Neural progenitor cell (in vitro differentiated cells): ENCODE data around the gene BNIP3. TPM values are rescaled to one million over a fixed set of nuclear protein-coding genes. Genes with fewer than 3 reads are reported as not detected.

Source experiments
- DNase-seq: peaks from one replicate; pipeline ENCODE4 v3.0.0-alpha.2; 2016; ENCODE audit warnings: low spot score
- H2AFZ ChIP-seq: fragments of 200-600 bp; sonication (generic); replicated peaks from 2 replicates; pipeline ENCODE4 v1.6.1; 2016; ENCODE audit warnings: antibody characterized with exemption
- H3F3A ChIP-seq: fragments of 200-600 bp; sonication (generic); 2 replicates; pipeline ENCODE4 v1.6.1; 2016; ENCODE audit warnings: antibody characterized with exemption, low read depth
- H3K27ac ChIP-seq: fragments of 200-600 bp; sonication (generic); 2 replicates; pipeline ENCODE4 v1.5.1; 2016; ENCODE audit warnings: mild to moderate bottlenecking
- H3K27me3 ChIP-seq: fragments of 200-600 bp; sonication (generic); 2 replicates; pipeline ENCODE4 v1.6.1; 2016; ENCODE audit warnings: mild to moderate bottlenecking, moderate library complexity
- H3K36me3 ChIP-seq: fragments of 200-600 bp; sonication (generic); 2 replicates; pipeline ENCODE4 v1.5.1; 2016
- H3K4me1 ChIP-seq: fragments of 200-600 bp; sonication (generic); 2 replicates; pipeline ENCODE4 v1.6.1; 2016; ENCODE audit warnings: mixed run types
- H3K4me2 ChIP-seq: fragments of 200-600 bp; sonication (generic); 2 replicates; pipeline ENCODE4 v1.6.1; 2016
- H3K4me3 ChIP-seq: fragments of 200-600 bp; sonication (generic); 2 replicates; pipeline ENCODE4 v1.5.1; 2016
- H3K79me2 ChIP-seq: fragments of 200-600 bp; sonication (generic); 2 replicates; pipeline ENCODE4 v1.6.1; 2016; ENCODE audit warnings: low read depth
- H3K9ac ChIP-seq: fragments of 200-600 bp; sonication (generic); 2 replicates; pipeline ENCODE4 v1.6.1; 2016
- H3K9me3 ChIP-seq: fragments of 200-600 bp; sonication (generic); 2 replicates; pipeline ENCODE4 v1.5.1; 2016; ENCODE audit warnings: low read depth
- H4K20me1 ChIP-seq: fragments of 200-600 bp; sonication (generic); 2 replicates; pipeline ENCODE4 v1.6.1; 2016; ENCODE audit warnings: low read depth
- H3K27ac Mint-ChIP-seq: 3 replicates; pipeline ENCODE4 v1.8.0; 2021; ENCODE audit warnings: mixed read lengths
- H3K27me3 Mint-ChIP-seq: 2 replicates; pipeline ENCODE4 v1.8.0; 2022; ENCODE audit warnings: low read depth, mild to moderate bottlenecking, inconsistent platforms, moderate library complexity, mixed read lengths; ENCODE audit not compliant: insufficient read depth
- H3K36me3 Mint-ChIP-seq: 3 replicates; pipeline ENCODE4 v1.8.0; 2021; ENCODE audit warnings: mixed read lengths
- H3K4me1 Mint-ChIP-seq: 3 replicates; pipeline ENCODE4 v1.8.0; 2021; ENCODE audit warnings: mixed read lengths
- H3K4me3 Mint-ChIP-seq: 3 replicates; pipeline ENCODE4 v1.8.0; 2021; ENCODE audit warnings: mild to moderate bottlenecking, moderate library complexity, mixed read lengths
- H3K9me3 Mint-ChIP-seq: 3 replicates; pipeline ENCODE4 v1.8.0; 2020; ENCODE audit warnings: mixed read lengths
- CTCF ChIP-seq: fragments of 200-600 bp; sonication (generic); IDR thresholded peaks from 2 replicates; pipeline ENCODE4 v1.5.1; 2017; ENCODE audit warnings: antibody characterized with exemption, mild to moderate bottlenecking
- EZH2 ChIP-seq: fragments of 200-600 bp; sonication (generic); IDR thresholded peaks from 2 replicates; pipeline ENCODE4 v1.6.1; 2017; ENCODE audit warnings: antibody characterized with exemption, mild to moderate bottlenecking, moderate library complexity
- EZH2phosphoT487 ChIP-seq: fragments of 200-600 bp; sonication (generic); IDR thresholded peaks from 2 replicates; pipeline ENCODE4 v1.6.1; 2017; ENCODE audit warnings: antibody characterized with exemption
- total RNA-seq: library from RNA; depleted of rRNA; stranded (reverse); fragments of >200 nt; gene quantifications from 2 replicates; pipeline ENCODE4 v1.2.3, GENCODE V29; 2015; ENCODE audit warnings: low replicate concordance

BNIP3 gene
- total RNA-seq, 1 donor from 2014 or later, result 256 TPM

DNA sequence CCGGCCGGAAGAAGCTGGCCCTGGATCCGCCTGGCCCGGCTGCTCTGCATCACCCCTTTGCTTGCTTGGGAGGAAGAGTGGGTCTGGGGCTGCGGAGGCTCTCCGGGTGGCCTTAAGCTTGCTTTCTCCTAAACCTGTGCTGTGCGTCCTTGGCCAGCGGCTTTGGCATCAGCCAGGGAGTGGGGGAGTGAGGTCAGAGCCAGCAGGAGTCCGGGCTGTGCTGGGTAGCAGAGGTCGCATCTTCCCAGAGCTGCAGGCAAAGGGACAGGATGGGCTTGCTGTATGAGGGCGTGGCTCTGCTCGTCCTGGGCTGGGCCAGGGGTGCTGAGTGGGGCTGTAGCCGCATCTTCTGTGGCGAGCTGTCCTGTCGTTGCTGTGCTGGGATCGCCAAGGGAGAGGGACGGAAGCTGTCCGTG is 21.1 kb downstream of the BNIP3 start:
- Histone ChIP-seq H3K4me2 (no peak overlapping the region), H2AFZ (no peak overlapping the region), H4K20me1 (no peaks in the 10 kb centered on the region), H3K4me1 (no peaks in the 10 kb centered on the region), H3K9me3 (no peaks in the 10 kb centered on the region), H3K9ac (no peak overlapping the region), H3K79me2 (no peaks in the 10 kb centered on the region), H3K4me3 (no peak overlapping the region), H3K36me3 (no peaks in the 10 kb centered on the region), H3K27ac (no peak overlapping the region), H3K27me3 (no peaks in the 10 kb centered on the region), H3F3A (no peaks in the 10 kb centered on the region)
- peaks cover 7% of the 10 kb centered on the region for H3K27me3 Mint-ChIP-seq
- no peaks in the 10 kb centered on the region for H3K4me1 Mint-ChIP-seq
- no peak for DNase-seq
- H3K36me3 Mint-ChIP-seq, result peaks cover 33% of the 10 kb centered on the region
- H3K4me3 Mint-ChIP-seq, result no peak overlapping the region
- peaks cover 6% of the 10 kb centered on the region for H3K9me3 Mint-ChIP-seq
- no peak for TF ChIP-seq EZH2
- TF ChIP-seq CTCF, result no peak
- TF ChIP-seq EZH2phosphoT487, result no peak
- H3K27ac Mint-ChIP-seq, result no peak overlapping the region

GRCh38 chr10:131959841-131960240 is 21.9 kb downstream of the BNIP3 start:
- no peaks in the 10 kb centered on the region for H3K27me3 ChIP-seq
- Mint-ChIP-seq H3K4me3 (no peak overlapping the region), H3K27ac (no peak overlapping the region), H3K9me3 (peaks cover 6% of the 10 kb centered on the region), H3K36me3 (peaks cover 40% of the 10 kb centered on the region), H3K4me1 (no peaks in the 10 kb centered on the region), H3K27me3 (peaks cover 7% of the 10 kb centered on the region)
- no peak overlapping the region for H3K27ac ChIP-seq
- H3K9me3 ChIP-seq, result no peaks in the 10 kb centered on the region
- H3K4me1 ChIP-seq, result no peaks in the 10 kb centered on the region
- H4K20me1 ChIP-seq, result no peaks in the 10 kb centered on the region
- no peak for TF ChIP-seq EZH2phosphoT487
- no peak for TF ChIP-seq CTCF
- no peak for TF ChIP-seq EZH2
- no peak overlapping the region for H3K9ac ChIP-seq
- H3K4me3 ChIP-seq, result no peak overlapping the region
- DNase-seq, result no peak
- no peaks in the 10 kb centered on the region for H3K36me3 ChIP-seq
- H3K79me2 ChIP-seq, result no peaks in the 10 kb centered on the region
- H3K4me2 ChIP-seq, result no peak overlapping the region
- H2AFZ ChIP-seq, result no peak overlapping the region
- no peaks in the 10 kb centered on the region for H3F3A ChIP-seq

DNA sequence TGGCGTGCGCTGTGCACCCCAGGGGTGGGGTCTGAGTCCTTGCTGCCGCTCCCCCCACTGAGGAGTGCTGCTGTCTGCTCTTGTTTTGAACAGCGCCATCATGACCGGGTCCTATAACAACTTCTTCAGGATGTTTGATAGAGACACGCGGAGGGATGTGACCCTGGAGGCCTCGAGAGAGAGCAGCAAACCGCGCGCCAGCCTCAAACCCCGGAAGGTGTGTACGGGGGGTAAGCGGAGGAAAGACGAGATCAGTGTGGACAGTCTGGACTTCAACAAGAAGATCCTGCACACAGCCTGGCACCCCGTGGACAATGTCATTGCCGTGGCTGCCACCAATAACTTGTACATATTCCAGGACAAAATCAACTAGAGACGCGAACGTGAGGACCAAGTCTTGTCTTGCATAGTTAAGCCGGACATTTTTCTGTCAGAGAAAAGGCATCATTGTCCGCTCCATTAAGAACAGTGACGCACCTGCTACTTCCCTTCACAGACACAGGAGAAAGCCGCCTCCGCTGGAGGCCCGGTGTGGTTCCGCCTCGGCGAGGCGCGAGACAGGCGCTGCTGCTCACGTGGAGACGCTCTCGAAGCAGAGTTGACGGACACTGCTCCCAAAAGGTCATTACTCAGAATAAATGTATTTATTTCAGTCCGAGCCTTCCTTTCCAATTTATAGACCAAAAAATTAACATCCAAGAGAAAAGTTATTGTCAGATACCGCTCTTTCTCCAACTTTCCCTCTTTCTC is 26.0 kb downstream of the BNIP3 start:
- Histone ChIP-seq H3K27me3 (no peaks in the 10 kb centered on the region), H4K20me1 (no peaks in the 10 kb centered on the region), H3K79me2 (no peaks in the 10 kb centered on the region), H3K27ac (no peak overlapping the region), H3K4me1 (no peaks in the 10 kb centered on the region), H3K36me3 (no peaks in the 10 kb centered on the region), H3K9ac (no peak overlapping the region), H3F3A (no peaks in the 10 kb centered on the region), H3K9me3 (no peaks in the 10 kb centered on the region), H2AFZ (no peak overlapping the region), H3K4me2 (no peak overlapping the region), H3K4me3 (no peak overlapping the region)
- Mint-ChIP-seq H3K4me1 (no peaks in the 10 kb centered on the region), H3K27ac (no peak overlapping the region), H3K27me3 (peaks cover 8% of the 10 kb centered on the region), H3K4me3 (no peak overlapping the region), H3K9me3 (peaks cover 6% of the 10 kb centered on the region), H3K36me3 (peaks cover 62% of the 10 kb centered on the region)
- TF ChIP-seq CTCF, result no peak
- no peak for TF ChIP-seq EZH2
- TF ChIP-seq EZH2phosphoT487, result no peak
- DNase-seq, result no peak
